ENCODE data around the gene FFAR3. TPM values are rescaled to one million over a fixed set of nuclear protein-coding genes. Genes with fewer than 3 reads are reported as not detected.
A peak's percentile ranks its signal among the peaks of the same experiment; 100 is the strongest.

Gene FFAR3
- under 1 TPM in 4 of 7 donors, not detected in 3; 0.15 to 0.43 (median 0.21) TPM for total RNA-seq
- under 1 TPM in 1 of 2 donors, not detected in 1; 0.12 TPM for polyA plus RNA-seq
- long read RNA-seq, donor 1 = 0 reads
- long read RNA-seq, donor 2 = 0 reads
- long read RNA-seq, donor 3 = 0 reads

- Histone ChIP-seq H3K9me3 (no peaks in the 10 kb centered on the region), H3K4me1 (ENCODE audit: insufficient read depth) (no peaks in the 10 kb centered on the region), H3K27ac (no peak within 1 kb of the TSS), H3K4me3 (no peak within 1 kb of the TSS), H3K36me3 (no peaks in the 10 kb centered on the region), H3K27me3 (no peaks in the 10 kb centered on the region)
- no peak for TF ChIP-seq EP300 (IDR thresholded peaks at IDR 0.05)
- TF ChIP-seq POLR2A (IDR thresholded peaks at IDR 0.05) = no peak
- intact Hi-C loops (cut with DNase I) = loop anchor here in 1 of 4 donors (10.0 kb wide), 1 partner anchor 137 kb away; the partner anchor contains the start of gene KRTDAP
- peak in 1 of 5 donors; percentile 33 for DNase-seq
- 49 to 58% (median 56%) methylated on average over 18 of the region's 18 CpGs for WGBS, 3 donors
These were observed at the start of gene FFAR3 for GRCh38 chr19:35357867-35358573. TSS of gene FFAR3 (plus strand) at chr19:35358460. CDS start at chr19:35358891, 431 bp downstream.

- Histone ChIP-seq H3K27me3 (no peaks in the 10 kb centered on the region), H3K9me3 (no peaks in the 10 kb centered on the region), H3K4me1 (ENCODE audit: insufficient read depth) (peaks cover 35% of the 10 kb centered on the region), H3K27ac (peak overlapping the region in 1 of 2 donors; percentile 91), H3K36me3 (no peaks in the 10 kb centered on the region), H3K4me3 (no peak overlapping the region)
- intact Hi-C loops (cut with DNase I) = loop anchor here in 1 of 4 donors (5.0 kb wide), 1 partner anchor 37 kb away; no protein-coding TSS in a partner anchor
- DNase-seq = peak in 1 of 5 donors; percentile 26
- TF ChIP-seq CTCF (IDR thresholded peaks at IDR 0.05) (no peak), POLR2A (IDR thresholded peaks at IDR 0.05) (no peak), EP300 (IDR thresholded peaks at IDR 0.05) (no peak)
- WGBS, 3 donors = 26 to 39% (median 30%) methylated on average over 7 of the region's 7 CpGs
These were observed 49.4 kb upstream of the FFAR3 start for GRCh38 chr19:35308910-35309309.

GRCh38 chr19:35309481-35310279, 48.6 kb upstream of the FFAR3 start:
- Histone ChIP-seq H3K36me3 (no peaks in the 10 kb centered on the region), H3K4me1 (ENCODE audit: insufficient read depth) (peaks cover 35% of the 10 kb centered on the region), H3K9me3 (no peaks in the 10 kb centered on the region), H3K27ac (peak overlapping the region; percentile 75 to 91), H3K4me3 (peak overlapping the region; percentile 36), H3K27me3 (no peaks in the 10 kb centered on the region)
- intact Hi-C loops (cut with DNase I) = loop anchor here in 3 of 4 donors (2.0 to 5.0 kb wide), 2 partner anchors 37 to 39 kb away; no protein-coding TSS in a partner anchor
- DNase-seq = peak; percentile 91 to 96 (median 93)
- TF ChIP-seq EP300 (IDR thresholded peaks at IDR 0.05) (no peak), POLR2A (IDR thresholded peaks at IDR 0.05) (no peak), CTCF (IDR thresholded peaks at IDR 0.05) (no peak)
- WGBS, 3 donors = 6 to 19% (median 7%) methylated on average over 21 to 47 of the region's 47 CpGs

- Histone ChIP-seq H3K36me3 (no peaks in the 10 kb centered on the region), H3K27me3 (no peaks in the 10 kb centered on the region), H3K27ac (peak overlapping the region; percentile 75 to 91), H3K9me3 (no peaks in the 10 kb centered on the region), H3K4me3 (peak overlapping the region; percentile 36), H3K4me1 (ENCODE audit: insufficient read depth) (peaks cover 35% of the 10 kb centered on the region)
- 41 to 51% (median 43%) methylated on average over 11 to 12 of the region's 12 CpGs for WGBS, 3 donors
- intact Hi-C loops (cut with DNase I) = loop anchor here in 2 of 4 donors (2.0 to 5.0 kb wide), 2 partner anchors 38 to 40 kb away; no protein-coding TSS in a partner anchor
- TF ChIP-seq CTCF (IDR thresholded peaks at IDR 0.05) (no peak), POLR2A (IDR thresholded peaks at IDR 0.05) (no peak), EP300 (IDR thresholded peaks at IDR 0.05) (no peak)
- peak in 4 of 5 donors; percentile 35 to 61 (median 52) for DNase-seq
These were observed 47.9 kb upstream of the FFAR3 start for GRCh38 chr19:35310331-35310730.
